B cell (primary cell): ENCODE data around the gene CHST11. TPM values are rescaled to one million over a fixed set of nuclear protein-coding genes. Genes with fewer than 3 reads are reported as not detected.

ENCODE experiments used
- ATAC-seq: fragments of 200-7000 bp; cut with Tn5 transposase; one replicate; pipeline ENCODE4 v1.10.0; 2021; ENCODE audit warnings: low read depth, mild to moderate bottlenecking, moderate number of reproducible peaks, moderate library complexity
- CTCF ChIA-PET: fragments of 350-600 bp; sonication (Branson Sonifier 250); formaldehyde crosslinking; loops from one replicate; lab custom pipeline; 2021; ENCODE audit warnings: antibody characterized with exemption, inconsistent platforms; lab: Charles Lee
- POLR2A ChIA-PET: fragments of 350-600 bp; sonication (Branson Sonifier 250); formaldehyde crosslinking; loops from one replicate; lab custom pipeline; 2021; ENCODE audit warnings: antibody characterized with exemption; lab: Charles Lee
- DNase-seq: peaks from one replicate; pipeline ENCODE4 v3.0.0; 2013
- H2AFZ ChIP-seq: 2 replicates; pipeline ENCODE4 v1.6.1; 2012; ENCODE audit warnings: mild to moderate bottlenecking, low read depth, low read length; ENCODE audit not compliant: insufficient read depth, poor library complexity, severe bottlenecking
- H3K27ac ChIP-seq, 2 donors: 1 replicate in 1 of 2; 2 replicates in 1 of 2; pipeline ENCODE4 v1.5.1; 2012 to 2013; ENCODE audit warnings: low read length in 2 of 2, mild to moderate bottlenecking in 2 of 2, moderate library complexity in 1 of 2
- H3K27me3 ChIP-seq, 4 experiments: fragments of 200-600 bp in 1 of 4; sonication (generic) in 1 of 4; replicated peaks in 1 of 4; 1 replicate in 2 of 4; 2 replicates in 2 of 4; pipeline versions ENCODE4 v1.6.1 to v1.7.0; 2013 to 2016; ENCODE audit warnings: low read length in 3 of 4, mild to moderate bottlenecking in 2 of 4, mixed read lengths in 1 of 4, moderate library complexity in 1 of 4; ENCODE audit not compliant: insufficient read depth in 4 of 4, control insufficient read depth in 3 of 4; ENCODE audit errors: control extremely low read depth in 1 of 4
- H3K36me3 ChIP-seq, 2 experiments: replicated peaks in 1 of 2; 1 replicate in 1 of 2; 2 replicates in 1 of 2; pipeline versions ENCODE4 v1.6.1 to v1.7.1; 2013; ENCODE audit warnings: low read length in 1 of 2; ENCODE audit not compliant: insufficient read depth in 2 of 2, control insufficient read depth in 1 of 2; ENCODE audit errors: control extremely low read depth in 1 of 2, extremely low read depth in 1 of 2
- H3K4me1 ChIP-seq, 2 donors: fragments of 200-600 bp in 1 of 2; sonication (generic) in 1 of 2; 1 replicate in 1 of 2; 2 replicates in 1 of 2; pipeline versions ENCODE4 v1.5.1 to v1.6.1; 2013 to 2017; ENCODE audit warnings: low read length in 2 of 2; ENCODE audit not compliant: control insufficient read depth in 2 of 2, insufficient read depth in 2 of 2
- H3K4me2 ChIP-seq: replicated peaks from 2 replicates; pipeline ENCODE3; 2012; ENCODE audit warnings: mild to moderate bottlenecking, low read depth, low read length; ENCODE audit not compliant: poor library complexity, severe bottlenecking
- H3K4me3 ChIP-seq, 5 experiments: fragments of 200-600 bp in 1 of 5; sonication (generic) in 1 of 5; 1 replicate in 3 of 5; 2 replicates in 2 of 5; pipeline versions ENCODE4 v1.5.1 to v1.7.0; 2011 to 2016; ENCODE audit warnings: low read length in 4 of 5, mild to moderate bottlenecking in 4 of 5, low read depth in 2 of 5, control low read depth in 1 of 5, moderate library complexity in 1 of 5; ENCODE audit not compliant: insufficient read depth in 1 of 5; ENCODE audit errors: control extremely low read depth in 1 of 5, extremely low read depth in 1 of 5
- H3K79me2 ChIP-seq: fragments of 200-600 bp; sonication (generic); one replicate; pipeline ENCODE4 v1.6.0; 2016; ENCODE audit warnings: low read length; ENCODE audit not compliant: control insufficient read depth, insufficient read depth
- H3K9ac ChIP-seq: fragments of 200-600 bp; sonication (generic); 2 replicates; pipeline ENCODE4 v1.6.1; 2017; ENCODE audit warnings: mild to moderate bottlenecking, low read length, moderate library complexity
- H3K9me3 ChIP-seq, 3 donors: one replicate each; pipeline versions ENCODE4 v1.6.1 to v1.7.1; 2013; ENCODE audit warnings: low read length in 2 of 3; ENCODE audit not compliant: control insufficient read depth in 2 of 3, insufficient read depth in 1 of 3; ENCODE audit errors: control extremely low read depth in 1 of 3
- H4K20me1 ChIP-seq: 2 replicates; pipeline ENCODE4 v1.6.0; 2012; ENCODE audit warnings: mild to moderate bottlenecking, low read length; ENCODE audit not compliant: insufficient read depth, control insufficient read depth, poor library complexity, severe bottlenecking
- H3K27ac Mint-ChIP-seq: one replicate; pipeline ENCODE4 v1.8.0; 2021; ENCODE audit warnings: mixed read lengths
- H3K27me3 Mint-ChIP-seq: one replicate; pipeline ENCODE4 v1.8.0; 2021; ENCODE audit warnings: mixed read lengths
- H3K4me1 Mint-ChIP-seq: one replicate; pipeline ENCODE4 v1.8.0; 2021; ENCODE audit warnings: mixed read lengths
- H3K4me3 Mint-ChIP-seq: one replicate; pipeline ENCODE4 v1.8.0; 2021; ENCODE audit warnings: mixed read lengths
- H3K9me3 Mint-ChIP-seq: one replicate; pipeline ENCODE4 v1.8.0; 2022; ENCODE audit warnings: mixed read lengths; ENCODE audit not compliant: insufficient read depth
- EZH2 ChIP-seq: IDR thresholded peaks from 2 replicates; pipeline ENCODE4 v1.6.1; 2012; ENCODE audit warnings: borderline replicate concordance, low read depth, mild to moderate bottlenecking, moderate library complexity, low read length; ENCODE audit not compliant: insufficient read depth, poor library complexity, severe bottlenecking
- WGBS: methylation state at CpG from one replicate; pipeline ENCODE4 v1.1.5; 2013; ENCODE audit warnings: missing lambda C conversion rate; ENCODE audit not compliant: insufficient coverage; 5-methylcytosine and 5-hydroxymethylcytosine counted together
- intact Hi-C: fragments of 100-400 bp; cut with micrococcal nuclease; formaldehyde crosslinking; loops from one replicate; pipeline ENCODE4 v1.10.0; 2022
- polyA plus RNA-seq: library from polyadenylated mRNA; depleted of rRNA; stranded (reverse); fragments of >200 nt; gene quantifications from 2 replicates; pipeline ENCODE4 v1.2.3, GENCODE V29; 2012
- total RNA-seq, 2 donors: library from RNA; stranded (reverse); fragments of 120-200 nt in 1 of 2; gene quantifications; 1 replicate in 1 of 2; 2 replicates in 1 of 2; pipeline versions ENCODE4 v1.2.3 to v1.2.4, GENCODE V29; 2013 to 2022
- TF ChIP-seq, protein P1 (sequence below): fragments of 200-600 bp; IDR thresholded peaks from one replicate; pipeline ENCODE4 v1.8.0; 2022; ENCODE audit warnings: antibody characterized with exemption, mild to moderate bottlenecking

Gene CHST11
- total and polyA plus RNA-seq, 2 donors (not counting 1 experiment from before 2014, with no cell fraction given), result 46.3 to 152 TPM

DNA sequence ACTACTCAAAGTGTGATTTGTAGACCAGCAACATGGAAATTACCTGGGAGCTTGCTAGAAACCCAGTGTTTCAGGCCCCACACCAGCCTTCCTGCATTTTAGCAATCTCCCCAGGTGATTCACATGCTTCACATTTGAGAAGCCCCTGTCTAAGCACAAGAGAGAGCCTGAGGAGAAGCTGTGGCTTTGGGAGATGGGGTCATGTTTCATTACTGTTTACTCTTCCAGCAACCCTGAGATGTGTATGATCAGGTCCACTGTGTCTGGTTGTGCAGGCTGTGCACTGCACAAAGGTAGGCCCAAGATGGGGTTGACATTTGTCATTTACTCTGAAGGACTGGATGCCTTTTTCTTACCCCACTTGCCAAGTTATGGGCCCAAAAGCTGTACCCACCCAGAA, 311.3 kb downstream of the CHST11 start:
- Mint-ChIP-seq H3K9me3 (peaks cover 5% of the 10 kb centered on the region), H3K27me3 (peaks cover 25% of the 10 kb centered on the region), H3K4me3 (no peak overlapping the region), H3K4me1 (peaks cover 22% of the 10 kb centered on the region), H3K27ac (no peak overlapping the region)
- Histone ChIP-seq H3K9ac (no peak overlapping the region), H3K4me2 (no peak overlapping the region), H2AFZ (no peak overlapping the region), H3K36me3 (no peaks in the 10 kb centered on the region), H3K9me3 (peaks cover 2 to 5% (median 4%) of the 10 kb centered on the region in 3 donors), H3K27me3 (peaks cover 0 to 23% (median 16%) of the 10 kb centered on the region in 4 experiments), H3K4me3 (no peak overlapping the region), H3K27ac (no peak overlapping the region), H3K4me1 (peaks cover 18% of the 10 kb centered on the region in 2 donors), H4K20me1 (peaks cover 5% of the 10 kb centered on the region), H3K79me2 (no peaks in the 10 kb centered on the region)
- no peak for ATAC-seq
- intact Hi-C loops, result no loop called here
- ChIA-PET POLR2A (no interaction called here), CTCF (interaction anchor here (3.0 kb wide), 1 partner anchor 386 kb away, joined by 14 read pairs; no protein-coding TSS in a partner anchor)
- TF ChIP-seq, protein P1, sequence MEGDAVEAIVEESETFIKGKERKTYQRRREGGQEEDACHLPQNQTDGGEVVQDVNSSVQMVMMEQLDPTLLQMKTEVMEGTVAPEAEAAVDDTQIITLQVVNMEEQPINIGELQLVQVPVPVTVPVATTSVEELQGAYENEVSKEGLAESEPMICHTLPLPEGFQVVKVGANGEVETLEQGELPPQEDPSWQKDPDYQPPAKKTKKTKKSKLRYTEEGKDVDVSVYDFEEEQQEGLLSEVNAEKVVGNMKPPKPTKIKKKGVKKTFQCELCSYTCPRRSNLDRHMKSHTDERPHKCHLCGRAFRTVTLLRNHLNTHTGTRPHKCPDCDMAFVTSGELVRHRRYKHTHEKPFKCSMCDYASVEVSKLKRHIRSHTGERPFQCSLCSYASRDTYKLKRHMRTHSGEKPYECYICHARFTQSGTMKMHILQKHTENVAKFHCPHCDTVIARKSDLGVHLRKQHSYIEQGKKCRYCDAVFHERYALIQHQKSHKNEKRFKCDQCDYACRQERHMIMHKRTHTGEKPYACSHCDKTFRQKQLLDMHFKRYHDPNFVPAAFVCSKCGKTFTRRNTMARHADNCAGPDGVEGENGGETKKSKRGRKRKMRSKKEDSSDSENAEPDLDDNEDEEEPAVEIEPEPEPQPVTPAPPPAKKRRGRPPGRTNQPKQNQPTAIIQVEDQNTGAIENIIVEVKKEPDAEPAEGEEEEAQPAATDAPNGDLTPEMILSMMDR, result no peak
- no peak for TF ChIP-seq EZH2
- DNase-seq, result no peak

DNA sequence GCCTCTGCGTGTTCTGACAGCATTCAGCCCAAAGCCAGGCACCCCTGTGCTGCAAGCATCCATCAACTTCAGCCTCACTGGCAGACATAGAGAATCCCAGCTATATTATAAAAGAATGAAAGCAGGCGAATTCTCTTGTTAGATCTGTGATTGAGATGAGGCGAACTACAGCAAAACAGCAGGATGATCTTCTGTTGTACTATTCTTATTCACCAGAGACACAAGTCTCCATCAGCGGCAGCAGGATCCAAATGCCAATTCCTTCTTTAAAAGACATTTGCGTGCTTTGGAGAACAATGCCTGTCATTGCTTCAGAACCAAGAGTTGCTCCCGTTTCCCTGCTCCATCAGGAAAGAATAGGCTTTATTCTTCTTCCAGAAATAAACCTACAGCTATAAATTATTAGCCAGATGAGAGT, 312.4 kb downstream of the CHST11 start:
- H3K9ac ChIP-seq, result no peak overlapping the region
- DNase-seq (no peak), ATAC-seq (no peak)
- H3K27me3 ChIP-seq, result peaks cover 0 to 23% (median 16%) of the 10 kb centered on the region in 4 experiments
- H3K4me3 ChIP-seq, result no peak overlapping the region
- H2AFZ ChIP-seq, result no peak overlapping the region
- H3K79me2 ChIP-seq, result no peaks in the 10 kb centered on the region
- Mint-ChIP-seq H3K4me1 (peaks cover 17% of the 10 kb centered on the region), H3K27me3 (peaks cover 36% of the 10 kb centered on the region), H3K9me3 (peaks cover 11% of the 10 kb centered on the region), H3K4me3 (no peak overlapping the region), H3K27ac (no peak overlapping the region)
- no peaks in the 10 kb centered on the region for H4K20me1 ChIP-seq
- intact Hi-C loops, result no loop called here
- CTCF ChIA-PET, result interaction anchor here (1.4 to 3.0 kb wide), 3 partner anchors 12 to 387 kb away, joined by 3 to 14 read pairs (median 6); no protein-coding TSS in a partner anchor
- H3K4me2 ChIP-seq, result no peak overlapping the region
- 100% methylated on average over 2 of the region's 6 CpGs for WGBS
- no peak overlapping the region for H3K27ac ChIP-seq
- H3K36me3 ChIP-seq, result no peaks in the 10 kb centered on the region
- POLR2A ChIA-PET, result no interaction called here
- peaks cover 4 to 15% (median 8%) of the 10 kb centered on the region in 3 donors for H3K9me3 ChIP-seq
- TF ChIP-seq, protein P1, result no peak
- no peak for TF ChIP-seq EZH2
- peaks cover 18% of the 10 kb centered on the region in 2 donors for H3K4me1 ChIP-seq
